ENCODE data around the gene ATP11A.

Gene ATP11A

GRCh38 chr13:112711528-112712265 lies 21.9 kb downstream of the ATP11A start:
- DNase-seq: peak; percentile 97

GRCh38 chr13:112712451-112713207 lies 22.8 kb downstream of the ATP11A start:
- no peak for DNase-seq

GRCh38 chr13:112713517-112714253 lies 23.8 kb downstream of the ATP11A start:
- no peak for DNase-seq

GRCh38 chr13:112714376-112715174 lies 24.7 kb downstream of the ATP11A start:
- no peak for DNase-seq

GRCh38 chr13:112715210-112715609 lies 25.4 kb downstream of the ATP11A start:
- no peak for DNase-seq

- DNase-seq: no peak
Observed at GRCh38 chr13:112715715-112716460, 26.1 kb downstream of the ATP11A start.

- DNase-seq: no peak
Observed at GRCh38 chr13:112716461-112716820, 26.6 kb downstream of the ATP11A start.

GRCh38 chr13:112716841-112717520 lies 27.1 kb downstream of the ATP11A start:
- DNase-seq: no peak

- no peak for DNase-seq
Observed at GRCh38 chr13:112718318-112718717, 28.5 kb downstream of the ATP11A start.

- DNase-seq: no peak
Observed at GRCh38 chr13:112719016-112719415, 29.2 kb downstream of the ATP11A start.

- DNase-seq: no peak
Observed at GRCh38 chr13:112719556-112719955, 29.7 kb downstream of the ATP11A start.

- no peak for DNase-seq
Observed at GRCh38 chr13:112720251-112720650, 30.4 kb downstream of the ATP11A start.

GRCh38 chr13:112720814-112721197 lies 31.0 kb downstream of the ATP11A start:
- DNase-seq: no peak

GRCh38 chr13:112721198-112722104 lies 31.6 kb downstream of the ATP11A start:
- no peak for DNase-seq

GRCh38 chr13:112722433-112723263 lies 32.8 kb downstream of the ATP11A start:
- peak; percentile 64 for DNase-seq

GRCh38 chr13:112723771-112724170 lies 33.9 kb downstream of the ATP11A start:
- no peak for DNase-seq

GRCh38 chr13:112724788-112725345 lies 35.0 kb downstream of the ATP11A start:
- DNase-seq: no peak

GRCh38 chr13:112725346-112726015 lies 35.6 kb downstream of the ATP11A start:
- no peak for DNase-seq
